ENCODE data around the gene BTD. TPM values are rescaled to one million over a fixed set of nuclear protein-coding genes. Genes with fewer than 3 reads are reported as not detected.

Gene BTD
- polyA plus RNA-seq, 2 of the 4 experiments (the other 2 are of a cell fraction): 17.6 to 17.8 TPM

DNA sequence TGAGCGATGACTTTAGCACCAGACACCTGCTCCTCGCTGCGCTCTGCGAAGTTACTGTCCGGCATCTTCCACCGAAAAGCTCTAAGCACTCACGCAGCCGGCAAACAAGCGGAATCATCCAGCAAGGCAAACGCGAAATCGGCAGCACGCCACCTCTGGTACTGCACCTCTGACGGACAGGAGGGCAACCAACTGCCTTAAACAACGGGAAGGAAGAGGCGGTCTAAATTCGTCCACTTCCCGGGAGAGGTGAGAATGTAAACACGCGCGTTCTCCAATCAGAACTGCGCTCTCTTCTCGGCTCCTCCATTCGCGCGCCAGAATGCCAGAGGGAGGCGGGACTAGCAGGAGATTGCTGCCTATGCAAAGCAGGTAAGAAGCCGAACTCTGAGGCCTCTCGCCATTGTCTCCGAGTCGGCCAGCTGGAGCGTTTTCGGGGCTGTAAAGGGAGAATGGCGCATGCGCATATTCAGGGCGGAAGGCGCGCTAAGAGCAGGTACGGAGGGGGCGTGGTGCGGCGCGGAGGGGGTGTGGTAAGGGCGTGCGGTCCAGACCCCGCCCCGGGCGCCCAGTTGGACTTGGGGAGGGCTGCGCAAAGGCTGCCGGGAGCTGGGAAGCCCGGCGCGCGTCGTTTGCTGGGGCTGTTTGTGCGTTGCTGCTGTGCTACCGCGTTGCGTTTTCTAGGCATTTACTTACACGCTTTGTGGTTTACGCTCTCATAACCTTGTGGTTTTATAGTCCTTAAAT is at the start of gene BTD, which contains the start of gene HACL1 (continued):
- TF ChIP-seq, protein P1, sequence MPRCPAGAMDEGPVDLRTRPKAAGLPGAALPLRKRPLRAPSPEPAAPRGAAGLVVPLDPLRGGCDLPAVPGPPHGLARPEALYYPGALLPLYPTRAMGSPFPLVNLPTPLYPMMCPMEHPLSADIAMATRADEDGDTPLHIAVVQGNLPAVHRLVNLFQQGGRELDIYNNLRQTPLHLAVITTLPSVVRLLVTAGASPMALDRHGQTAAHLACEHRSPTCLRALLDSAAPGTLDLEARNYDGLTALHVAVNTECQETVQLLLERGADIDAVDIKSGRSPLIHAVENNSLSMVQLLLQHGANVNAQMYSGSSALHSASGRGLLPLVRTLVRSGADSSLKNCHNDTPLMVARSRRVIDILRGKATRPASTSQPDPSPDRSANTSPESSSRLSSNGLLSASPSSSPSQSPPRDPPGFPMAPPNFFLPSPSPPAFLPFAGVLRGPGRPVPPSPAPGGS (IDR thresholded peaks at IDR 0.05): peak; percentile 78; the same call in 1 of the 3 replicates
- TF ChIP-seq BHLHE40 (IDR thresholded peaks at IDR 0.05; ENCODE audit: low read depth, low read length): peak; percentile 42; the same call in 1 of the 2 replicates
- no peak for TF ChIP-seq EHMT2 (IDR thresholded peaks at IDR 0.05; ENCODE audit: low read depth)
- no peak for TF ChIP-seq ZNF302 (CRISPR knock-in tag; IDR thresholded peaks at IDR 0.05)
- TF ChIP-seq TP53 (CRISPR knock-in tag; IDR thresholded peaks at IDR 0.05): no peak
- TF ChIP-seq GATA3 (IDR thresholded peaks at IDR 0.05; ENCODE audit: borderline replicate concordance): 0 out of 2 replicates have a peak, but pooled peaks have one; percentile 9
- TF ChIP-seq, protein P2, sequence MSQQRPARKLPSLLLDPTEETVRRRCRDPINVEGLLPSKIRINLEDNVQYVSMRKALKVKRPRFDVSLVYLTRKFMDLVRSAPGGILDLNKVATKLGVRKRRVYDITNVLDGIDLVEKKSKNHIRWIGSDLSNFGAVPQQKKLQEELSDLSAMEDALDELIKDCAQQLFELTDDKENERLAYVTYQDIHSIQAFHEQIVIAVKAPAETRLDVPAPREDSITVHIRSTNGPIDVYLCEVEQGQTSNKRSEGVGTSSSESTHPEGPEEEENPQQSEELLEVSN (IDR thresholded peaks at IDR 0.05; ENCODE audit: borderline replicate concordance, low read depth): peak; percentile 76
- TF ChIP-seq JUNB (IDR thresholded peaks at IDR 0.05): no peak
- TF ChIP-seq, protein P3, sequence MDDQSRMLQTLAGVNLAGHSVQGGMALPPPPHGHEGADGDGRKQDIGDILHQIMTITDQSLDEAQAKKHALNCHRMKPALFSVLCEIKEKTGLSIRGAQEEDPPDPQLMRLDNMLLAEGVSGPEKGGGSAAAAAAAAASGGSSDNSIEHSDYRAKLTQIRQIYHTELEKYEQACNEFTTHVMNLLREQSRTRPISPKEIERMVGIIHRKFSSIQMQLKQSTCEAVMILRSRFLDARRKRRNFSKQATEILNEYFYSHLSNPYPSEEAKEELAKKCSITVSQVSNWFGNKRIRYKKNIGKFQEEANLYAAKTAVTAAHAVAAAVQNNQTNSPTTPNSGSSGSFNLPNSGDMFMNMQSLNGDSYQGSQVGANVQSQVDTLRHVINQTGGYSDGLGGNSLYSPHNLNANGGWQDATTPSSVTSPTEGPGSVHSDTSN (IDR thresholded peaks at IDR 0.05): peak; percentile 96

DNA sequence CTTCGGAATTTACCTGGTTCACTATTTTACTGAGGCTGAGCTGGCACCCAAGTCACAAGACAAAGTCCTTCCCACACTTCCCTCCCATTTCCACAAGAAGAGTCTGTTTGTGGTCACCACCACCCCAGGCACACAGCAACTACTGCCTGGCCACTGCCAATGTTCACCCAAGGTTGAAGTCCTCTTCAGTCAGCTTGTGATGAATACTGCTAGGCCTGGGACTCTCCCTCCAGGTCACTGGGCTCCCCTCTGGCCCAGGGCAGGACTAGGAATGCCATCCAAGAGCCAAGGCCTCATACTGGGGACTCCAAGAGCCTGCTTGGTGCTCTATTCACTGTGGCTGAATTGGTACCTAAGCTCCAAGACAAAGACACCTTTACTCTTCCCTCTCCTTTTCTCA is 49.6 kb upstream of the BTD start:
- ATAC-seq (no peak), FAIRE-seq (no peak), DNase-seq (ENCODE audit: low read depth in 1 of 2, low spot score in 1 of 2) (no peak)
- 57% methylated on average over 1 of the region's 1 CpG for WGBS (ENCODE audit: missing lambda C conversion rate)
- no peaks in the 10 kb centered on the region for H3K4me1 ChIP-seq
- POLR2A ChIA-PET: no interaction called here
- H3K9me3 ChIP-seq: no peaks in the 10 kb centered on the region
- CTCF ChIA-PET: interaction anchor here (1.0 to 1.7 kb wide), 2 partner anchors 9 to 444 kb away, joined by 4 read pairs; no protein-coding TSS in a partner anchor
- H3K4me3 ChIP-seq: no peak overlapping the region
- no peak overlapping the region for H3K4me2 ChIP-seq
- no peak overlapping the region for H3K27ac ChIP-seq
- no peak for TF ChIP-seq FOXS1 (CRISPR knock-in tag; IDR thresholded peaks at IDR 0.05)
- TF ChIP-seq, protein P1 (IDR thresholded peaks at IDR 0.05): no peak
- TF ChIP-seq PHF8 (IDR thresholded peaks at IDR 0.05; ENCODE audit: borderline replicate concordance, low read depth): no peak
- TF ChIP-seq HEYL (CRISPR knock-in tag; IDR thresholded peaks at IDR 0.05): no peak
- no peak for TF ChIP-seq FOSL2 (IDR thresholded peaks at IDR 0.05)
- no peak for TF ChIP-seq FOSL2 (CRISPR knock-in tag; IDR thresholded peaks at IDR 0.05)
- TF ChIP-seq MAZ (IDR thresholded peaks at IDR 0.05; ENCODE audit: borderline replicate concordance, low read depth, low read length): no peak
- TF ChIP-seq NPAS2 (CRISPR knock-in tag; IDR thresholded peaks at IDR 0.05; ENCODE audit: borderline replicate concordance): no peak
- TF ChIP-seq, protein P3 (IDR thresholded peaks at IDR 0.05): no peak
- no peak for TF ChIP-seq SMC3 (IDR thresholded peaks at IDR 0.05)
- no peak for TF ChIP-seq FOSB (CRISPR knock-in tag; IDR thresholded peaks at IDR 0.05)
- no peak for TF ChIP-seq CBX8 (IDR thresholded peaks at IDR 0.05)
- TF ChIP-seq GATA3 (IDR thresholded peaks at IDR 0.05; ENCODE audit: borderline replicate concordance): no peak
- TF ChIP-seq EHMT2 (IDR thresholded peaks at IDR 0.05; ENCODE audit: low read depth): no peak
- TF ChIP-seq RFX5 (IDR thresholded peaks at IDR 0.05): no peak
- no peak for TF ChIP-seq ZSCAN20 (CRISPR knock-in tag; IDR thresholded peaks at IDR 0.05)
